Stimulated activated CD4-positive, alpha-beta T cell treated with anti-CD3 and anti-CD28 coated beads, Interleukin-4, amount 100 ng/mL, for 24 hours (primary cell): ENCODE measurements around the gene LTK.
A peak's percentile ranks its signal among the peaks of the same experiment; 100 is the strongest.

ENCODE experiments used
- DNase-seq: peaks from one replicate; pipeline ENCODE4 v3.0.0-alpha.2; 2020

Gene LTK

GRCh38 chr15:41513506-41514227 lies at the start of gene LTK:
Gene LTK (minus strand): TSS chr15:41513827. CDS start chr15:41513709, 118 bp downstream.
- no peak for DNase-seq

- DNase-seq = no peak
Measured at GRCh38 chr15:41562784-41563198, 49.2 kb upstream of the LTK start.

- no peak for DNase-seq
Measured at GRCh38 chr15:41562244-41562643, 48.6 kb upstream of the LTK start.

- no peak for DNase-seq
Measured at GRCh38 chr15:41561777-41562145, 48.1 kb upstream of the LTK start.

- no peak for DNase-seq
Measured at GRCh38 chr15:41561104-41561776, 47.6 kb upstream of the LTK start.

GRCh38 chr15:41560572-41560874 lies 46.9 kb upstream of the LTK start:
- DNase-seq = no peak

- DNase-seq = no peak
Measured at GRCh38 chr15:41559239-41559782, 45.7 kb upstream of the LTK start.

- peak; percentile 74 for DNase-seq
Measured at GRCh38 chr15:41558400-41559238, 45.0 kb upstream of the LTK start, which contains the start of gene TYRO3. Gene TYRO3 (plus strand): TSS chr15:41559212. CDS start chr15:41559258, 46 bp downstream.

GRCh38 chr15:41557673-41558399 lies 44.2 kb upstream of the LTK start:
- peak; percentile 72 for DNase-seq

- no peak for DNase-seq
Measured at GRCh38 chr15:41556677-41557076, 43.0 kb upstream of the LTK start.

- no peak for DNase-seq
Measured at GRCh38 chr15:41554915-41555314, 41.3 kb upstream of the LTK start.

GRCh38 chr15:41554343-41554742 lies 40.7 kb upstream of the LTK start:
- no peak for DNase-seq

- no peak for DNase-seq
Measured at GRCh38 chr15:41553731-41554130, 40.1 kb upstream of the LTK start.

- no peak for DNase-seq
Measured at GRCh38 chr15:41550066-41550775, 36.6 kb upstream of the LTK start.

GRCh38 chr15:41546851-41547786 lies 33.5 kb upstream of the LTK start:
- DNase-seq = no peak

GRCh38 chr15:41545218-41545617 lies 31.6 kb upstream of the LTK start:
- DNase-seq = no peak

GRCh38 chr15:41544650-41545015 lies 31.0 kb upstream of the LTK start:
- DNase-seq = no peak

- no peak for DNase-seq
Measured at GRCh38 chr15:41543521-41543870, 29.9 kb upstream of the LTK start.

GRCh38 chr15:41536866-41537265 lies 23.2 kb upstream of the LTK start:
- no peak for DNase-seq

- no peak for DNase-seq
Measured at GRCh38 chr15:41535544-41535943, 21.9 kb upstream of the LTK start.

- DNase-seq = no peak
Measured at GRCh38 chr15:41530363-41530956, 16.8 kb upstream of the LTK start.
